Panc1 (cell line): ENCODE data around the gene GRID1.

Experiments used
- POLR2AphosphoS5 ChIP-seq: IDR thresholded peaks from 2 replicates; pipeline ENCODE4 v1.6.1; 2012; ENCODE audit warnings: mild to moderate bottlenecking, low read depth, low read length, moderate library complexity
- TF ChIP-seq, protein P1 (sequence below): fragments of 450-650 bp; IDR thresholded peaks from 2 replicates; pipeline ENCODE4 v1.5.1; 2017; ENCODE audit warnings: mild to moderate bottlenecking

DNA sequence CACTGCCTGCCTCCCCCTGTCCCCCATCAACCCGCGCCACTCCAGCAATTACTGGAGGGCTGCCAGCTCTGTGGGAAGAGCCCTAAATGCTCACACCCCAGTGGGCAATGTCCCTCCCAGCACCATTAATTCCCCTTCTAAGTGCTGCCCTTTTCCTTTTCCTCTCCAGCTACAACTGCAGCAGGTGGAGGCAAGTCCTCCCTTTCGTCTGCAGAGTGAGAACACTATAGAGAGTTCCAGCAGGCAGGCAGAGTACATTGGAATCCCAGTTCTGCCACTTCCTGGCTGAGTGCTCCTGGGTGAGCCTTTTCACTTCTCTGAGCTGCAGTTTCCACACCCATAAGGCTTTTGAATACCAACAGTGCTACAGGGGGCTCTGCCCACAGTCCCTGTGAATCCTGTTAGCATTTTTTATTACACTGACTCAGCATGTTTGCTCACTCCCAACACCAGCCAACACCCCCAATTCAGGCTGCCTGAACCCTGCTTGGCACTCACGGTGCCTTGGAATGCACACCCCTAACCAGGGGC lies 447.0 kb downstream of the GRID1 start:
- TF ChIP-seq, protein P1, sequence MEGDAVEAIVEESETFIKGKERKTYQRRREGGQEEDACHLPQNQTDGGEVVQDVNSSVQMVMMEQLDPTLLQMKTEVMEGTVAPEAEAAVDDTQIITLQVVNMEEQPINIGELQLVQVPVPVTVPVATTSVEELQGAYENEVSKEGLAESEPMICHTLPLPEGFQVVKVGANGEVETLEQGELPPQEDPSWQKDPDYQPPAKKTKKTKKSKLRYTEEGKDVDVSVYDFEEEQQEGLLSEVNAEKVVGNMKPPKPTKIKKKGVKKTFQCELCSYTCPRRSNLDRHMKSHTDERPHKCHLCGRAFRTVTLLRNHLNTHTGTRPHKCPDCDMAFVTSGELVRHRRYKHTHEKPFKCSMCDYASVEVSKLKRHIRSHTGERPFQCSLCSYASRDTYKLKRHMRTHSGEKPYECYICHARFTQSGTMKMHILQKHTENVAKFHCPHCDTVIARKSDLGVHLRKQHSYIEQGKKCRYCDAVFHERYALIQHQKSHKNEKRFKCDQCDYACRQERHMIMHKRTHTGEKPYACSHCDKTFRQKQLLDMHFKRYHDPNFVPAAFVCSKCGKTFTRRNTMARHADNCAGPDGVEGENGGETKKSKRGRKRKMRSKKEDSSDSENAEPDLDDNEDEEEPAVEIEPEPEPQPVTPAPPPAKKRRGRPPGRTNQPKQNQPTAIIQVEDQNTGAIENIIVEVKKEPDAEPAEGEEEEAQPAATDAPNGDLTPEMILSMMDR = no peak
- TF ChIP-seq POLR2AphosphoS5 = no peak
